ENCODE results near the gene PHLDB3. TPM values are rescaled to one million over a fixed set of nuclear protein-coding genes. Genes with fewer than 3 reads are reported as not detected.
"Not testable (repeated sequence)": the region's sequence is repeated elsewhere in the genome, so short reads cannot be mapped to it uniquely, and the experiment has no call there.

Gene PHLDB3
- polyA plus RNA-seq, 4 donors: 5.7 to 13.7 (median 8.8) TPM

DNA sequence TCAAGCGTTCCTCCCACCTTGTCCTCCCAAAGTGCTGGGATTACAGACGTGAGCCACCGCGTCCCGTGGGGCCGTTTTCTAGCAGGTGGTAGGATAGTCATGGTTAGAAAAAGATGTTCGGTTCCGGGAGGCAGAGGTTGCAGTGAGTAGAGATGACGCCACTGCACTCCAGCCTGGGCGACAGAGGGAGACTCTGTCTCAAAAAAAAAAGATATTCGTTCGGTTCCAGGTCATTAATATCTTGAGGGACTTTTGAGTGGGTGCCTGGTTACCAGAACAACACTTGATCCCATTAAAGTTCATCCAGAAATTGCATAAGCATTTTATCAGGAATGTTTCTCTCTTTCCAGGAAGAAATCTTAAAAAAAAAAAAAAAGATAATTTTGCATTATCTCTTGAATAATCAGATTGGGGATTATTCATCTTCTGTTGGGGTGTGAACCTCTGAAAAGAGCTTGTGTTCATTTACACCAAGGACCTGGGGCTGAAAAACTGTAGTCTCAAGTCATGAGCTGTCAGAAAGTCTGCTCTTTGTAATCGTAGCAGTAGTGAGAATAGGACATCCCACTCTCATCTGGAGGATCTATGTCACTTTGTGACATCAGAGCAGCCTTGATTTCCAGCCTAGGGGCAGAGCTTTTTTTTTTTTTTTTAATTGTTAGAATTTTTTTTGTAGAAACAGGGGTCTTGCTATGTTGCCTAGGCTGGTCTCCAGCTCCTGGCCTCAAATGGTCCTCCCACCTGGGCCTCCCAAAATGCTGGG is 23.5 kb upstream of the PHLDB3 start:
- no peak for DNase-seq (ENCODE audit: low read depth in 4 of 4, low spot score in 3 of 4)

DNA sequence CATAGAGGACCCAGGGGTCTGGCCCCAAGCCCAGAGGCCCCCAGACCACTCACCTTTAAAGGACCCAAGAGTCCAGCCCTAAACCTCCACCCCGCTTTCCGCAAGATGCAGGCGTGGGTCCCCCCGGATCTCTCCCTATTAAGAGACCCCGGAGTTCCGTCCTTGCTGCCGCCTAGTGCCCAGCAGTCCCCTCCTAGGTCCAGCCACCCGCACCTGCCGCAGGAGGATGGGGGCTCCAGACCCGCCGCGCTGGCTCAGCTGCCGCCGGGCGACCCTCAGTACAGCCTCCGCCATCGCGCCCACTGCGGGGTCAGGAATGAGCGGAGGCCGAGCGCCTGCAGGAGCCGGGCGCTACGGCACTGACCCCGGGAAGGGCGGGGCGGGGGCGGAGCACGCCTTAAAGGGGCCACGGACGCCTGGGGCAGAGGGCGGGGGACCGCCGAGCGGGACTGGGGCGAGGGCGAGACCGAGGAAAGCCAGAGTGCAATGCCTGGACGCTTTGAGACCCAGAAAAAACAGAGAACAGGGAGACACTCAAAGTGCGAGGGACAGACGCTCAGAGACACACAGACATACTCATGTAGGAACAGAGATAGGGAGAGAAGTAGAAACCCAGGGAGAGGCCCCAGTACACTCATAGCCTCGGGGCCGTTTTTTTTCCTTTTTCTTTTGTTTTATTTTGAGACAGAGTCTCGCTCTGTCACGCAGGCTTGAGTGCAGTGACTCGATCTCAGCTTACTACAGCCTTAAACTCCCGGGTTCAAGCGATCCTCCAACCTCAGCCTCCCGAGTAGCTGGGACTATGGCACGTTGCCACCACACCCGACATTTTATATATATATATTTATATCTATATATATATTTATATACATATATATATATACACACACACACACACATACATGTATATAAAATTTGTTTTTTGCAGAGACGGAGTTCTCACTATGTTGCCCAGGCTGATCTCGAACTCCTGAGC is 22.6 kb upstream of the PHLDB3 start, which contains the start of gene ETHE1:
ETHE1 (minus strand) TSS at position 318 of the 976 bp plus-strand sequence; CDS start at position 294, 24 bp downstream.
- DNase-seq (ENCODE audit: low read depth in 4 of 4, low spot score in 3 of 4): no peak

DNA sequence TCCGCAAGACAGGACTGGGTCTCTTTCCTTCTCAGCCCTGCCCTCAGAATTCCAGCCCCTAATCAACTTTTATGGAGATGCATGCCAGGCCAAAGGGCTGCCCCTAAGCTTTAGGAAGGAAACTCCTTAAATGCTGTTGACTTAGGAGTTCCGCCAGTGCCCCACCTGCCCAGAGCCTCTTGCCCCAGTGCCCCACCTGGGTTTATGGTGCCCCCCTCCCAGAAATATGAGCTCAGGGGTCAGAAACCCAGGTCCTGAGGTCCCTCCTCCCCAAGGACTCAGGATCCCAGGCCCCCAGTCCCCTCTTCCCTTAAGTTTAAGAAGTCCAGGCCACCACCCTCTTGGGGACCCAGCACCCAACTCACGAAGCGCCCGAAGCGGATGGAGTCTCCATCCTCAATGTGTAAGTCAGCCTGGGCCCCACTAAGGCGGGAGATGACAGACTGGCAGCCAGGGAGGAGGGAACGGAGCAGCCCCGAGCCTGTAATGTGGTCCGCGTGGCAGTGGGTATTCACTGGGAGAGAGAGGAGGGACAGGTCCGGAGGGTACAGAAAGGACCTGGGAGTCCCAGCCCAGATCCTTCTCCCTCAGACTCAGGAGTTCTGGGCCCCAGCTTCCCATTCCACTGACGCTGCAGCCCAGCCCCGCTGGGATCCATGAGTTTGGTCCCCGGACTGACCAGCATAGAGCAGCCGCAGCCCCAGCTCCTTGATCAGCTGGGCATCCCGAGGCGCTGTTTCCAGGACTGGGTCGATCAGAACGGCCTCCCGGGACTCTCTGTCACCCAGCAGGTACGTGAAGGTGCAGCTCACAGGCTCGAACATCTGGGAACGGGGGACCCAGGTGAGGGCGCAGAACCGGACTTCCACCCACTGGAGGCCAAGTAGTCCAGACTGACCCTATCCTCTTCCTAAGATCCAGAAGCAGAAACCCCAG is 21.6 kb upstream of the PHLDB3 start:
- no peak for DNase-seq (ENCODE audit: low read depth in 4 of 4, low spot score in 3 of 4)

DNA sequence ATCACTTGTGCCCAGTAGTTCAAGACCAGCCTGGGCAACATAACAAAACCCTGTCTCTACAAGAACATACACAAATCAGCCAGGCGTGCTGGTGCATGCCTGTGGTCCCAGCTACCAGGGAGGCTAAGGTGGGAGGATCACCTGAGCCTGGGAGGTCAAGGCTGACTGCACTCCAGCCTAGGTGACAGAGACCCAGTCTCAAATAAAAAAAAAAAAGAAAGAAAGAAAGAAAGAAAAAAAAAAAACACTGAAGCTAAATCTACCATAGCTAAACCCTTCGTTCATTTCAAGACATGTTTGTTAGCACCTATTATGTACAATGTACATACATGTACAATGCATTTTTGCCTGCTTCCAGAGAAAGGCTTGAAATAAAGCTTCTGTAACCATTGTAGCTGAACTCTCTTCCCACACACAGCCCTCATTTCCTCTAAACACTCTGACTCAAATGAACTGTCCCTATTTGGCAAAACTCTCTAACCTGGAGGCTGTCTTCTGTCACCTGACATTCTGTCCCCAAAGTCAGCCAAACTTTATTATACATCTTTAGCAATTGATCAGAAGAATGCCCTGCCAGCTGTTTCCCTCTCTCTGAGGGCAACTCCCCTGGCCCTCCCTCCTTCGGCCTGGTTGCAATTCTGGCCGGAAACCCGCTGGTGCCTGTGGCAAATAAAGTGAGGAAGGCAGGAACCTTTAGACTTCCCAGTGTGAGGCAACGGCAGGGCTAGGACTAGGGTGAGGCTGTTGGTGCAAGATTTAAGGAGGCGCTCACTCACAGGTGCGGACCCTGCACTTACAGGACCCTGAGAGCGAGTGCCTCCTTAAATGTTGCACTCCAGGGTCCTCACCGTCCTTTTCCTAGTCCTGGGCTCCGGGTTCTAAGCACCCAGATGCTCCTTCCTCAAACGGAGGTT is 20.6 kb upstream of the PHLDB3 start:
- no peak for DNase-seq (ENCODE audit: low read depth in 4 of 4, low spot score in 3 of 4)

DNA sequence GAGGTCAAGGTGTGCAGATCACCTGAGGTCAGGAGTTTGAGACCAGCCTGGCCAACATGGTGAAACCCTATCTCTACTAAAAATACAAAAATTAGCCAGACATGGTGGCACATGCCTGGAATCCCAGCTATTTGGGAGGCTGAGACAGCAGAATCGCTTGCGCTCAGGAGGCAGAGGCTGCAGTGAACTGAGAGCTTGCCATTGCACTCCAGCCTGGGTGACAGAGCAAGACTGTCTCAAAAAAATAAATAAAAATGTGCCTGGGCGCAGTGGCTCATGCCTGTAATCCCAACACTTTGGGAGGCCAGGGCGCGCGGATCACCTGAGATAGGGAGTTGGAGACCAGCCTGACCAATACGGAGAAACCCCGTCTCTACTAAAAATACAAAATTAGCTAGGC is 19.1 kb upstream of the PHLDB3 start:
- DNase-seq (ENCODE audit: low read depth in 4 of 4, low spot score in 3 of 4): not testable (repeated sequence)

DNA sequence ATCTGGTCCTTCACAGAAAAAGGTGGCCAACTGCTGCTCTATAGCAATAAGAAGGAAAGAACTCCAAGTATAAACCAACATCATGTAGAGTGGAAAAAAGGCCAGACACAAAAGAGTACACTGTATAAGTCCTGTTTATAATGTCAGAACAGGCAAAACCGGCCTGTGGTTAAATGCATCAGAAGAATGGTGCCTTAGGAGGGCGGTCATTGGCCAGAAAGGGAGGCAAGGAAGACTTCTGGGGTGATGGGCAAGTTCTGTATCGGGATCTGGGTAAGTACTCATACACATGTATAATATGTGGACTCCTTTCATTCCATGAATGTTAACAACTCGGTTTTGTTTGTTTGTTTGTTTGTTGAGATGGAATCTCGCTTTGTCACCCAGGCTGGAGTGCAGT is 18.4 kb upstream of the PHLDB3 start:
- DNase-seq (ENCODE audit: low read depth in 4 of 4, low spot score in 3 of 4): no peak

DNA sequence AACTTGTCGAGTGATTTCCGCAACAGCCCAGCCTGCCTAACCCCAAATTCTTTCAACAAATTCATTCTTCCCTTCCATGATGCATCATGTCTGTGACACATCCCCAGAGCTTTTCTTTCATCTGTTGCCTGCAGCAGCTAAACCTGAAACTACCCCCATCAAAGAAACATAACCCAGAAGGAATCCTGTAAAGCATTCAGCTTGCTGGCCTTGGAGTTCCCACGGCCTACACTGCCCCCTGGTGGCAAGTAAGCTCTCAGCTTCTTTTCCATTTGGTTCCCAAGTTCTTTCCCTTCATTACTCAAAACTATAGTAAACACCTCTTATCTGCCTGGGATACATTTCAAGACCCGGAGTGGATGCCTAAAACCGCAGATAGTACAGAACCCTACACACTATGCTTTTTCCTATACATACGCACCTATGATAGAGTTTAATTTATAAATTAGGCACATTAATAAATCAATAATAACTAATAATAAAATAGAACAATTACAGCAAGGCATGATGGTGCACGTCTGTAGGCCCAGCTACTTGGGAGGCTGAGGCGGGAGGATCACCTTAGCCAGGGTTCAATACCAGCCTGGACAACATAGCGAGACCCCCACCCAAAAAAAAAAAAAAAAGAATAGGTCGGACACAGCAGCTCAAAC is 15.0 kb upstream of the PHLDB3 start:
- peak in 2 of 4 donors; percentile 84 to 85 for DNase-seq (ENCODE audit: low read depth in 4 of 4, low spot score in 3 of 4)

DNA sequence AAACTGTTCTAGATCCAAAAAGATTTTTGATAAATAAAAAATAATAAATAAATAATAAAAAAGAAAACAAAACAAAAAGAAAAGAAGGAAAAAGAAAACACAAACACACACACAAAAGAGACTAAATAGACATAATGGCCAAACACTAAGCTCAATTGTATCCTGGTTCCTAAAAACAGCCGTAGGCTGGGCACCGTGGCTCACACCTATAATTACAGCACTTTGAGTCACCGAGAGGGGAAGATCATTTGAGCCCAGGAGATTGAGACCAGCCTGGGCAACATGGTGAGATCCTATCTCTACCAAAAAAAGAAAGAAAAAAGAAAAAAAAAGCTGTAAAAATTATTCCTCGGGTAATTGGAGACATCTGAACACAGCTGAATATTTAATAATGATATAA is 13.5 kb upstream of the PHLDB3 start:
- DNase-seq (ENCODE audit: low read depth in 4 of 4, low spot score in 3 of 4): no peak

DNA sequence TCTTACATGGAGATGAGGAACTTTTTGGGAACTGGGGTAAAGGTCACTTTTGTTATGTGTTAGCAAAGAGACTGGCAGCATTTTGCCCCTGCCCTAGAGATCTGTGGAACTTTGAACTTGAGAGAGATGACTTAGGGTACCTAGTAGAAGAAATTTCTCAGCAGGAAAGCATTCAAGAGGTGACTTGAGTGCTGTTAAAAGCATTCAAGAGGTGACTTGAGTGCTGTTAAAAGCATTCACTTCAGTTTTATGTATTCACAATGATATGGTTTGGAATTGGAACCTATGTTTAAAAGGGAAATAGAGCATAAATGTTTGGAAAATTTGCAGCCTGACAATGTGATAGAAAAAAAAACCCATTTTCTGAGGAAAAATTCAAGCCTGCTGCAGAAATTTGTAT is 7.9 kb upstream of the PHLDB3 start:
- not testable (repeated sequence) for DNase-seq (ENCODE audit: low read depth in 4 of 4, low spot score in 3 of 4)

DNA sequence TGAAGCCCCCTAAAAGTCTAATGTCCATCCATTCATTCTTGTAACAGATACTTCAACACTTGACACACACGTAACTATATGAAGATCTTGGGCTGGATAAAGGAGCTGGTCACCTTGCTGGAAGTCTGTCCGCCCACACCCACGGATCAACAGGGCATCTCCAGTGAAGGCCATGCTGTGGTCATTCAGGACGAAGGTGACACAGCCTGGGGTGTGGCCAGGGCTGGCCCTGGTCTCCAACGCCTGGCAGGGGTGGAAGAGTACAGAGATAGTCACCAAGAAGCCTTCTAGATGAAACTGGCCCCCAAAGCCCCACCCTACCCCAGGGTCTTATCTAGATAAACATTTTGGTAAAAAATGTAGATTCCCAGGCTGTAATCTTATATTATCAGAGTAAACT is 6.8 kb upstream of the PHLDB3 start:
- DNase-seq (ENCODE audit: low read depth in 4 of 4, low spot score in 3 of 4): no peak

DNA sequence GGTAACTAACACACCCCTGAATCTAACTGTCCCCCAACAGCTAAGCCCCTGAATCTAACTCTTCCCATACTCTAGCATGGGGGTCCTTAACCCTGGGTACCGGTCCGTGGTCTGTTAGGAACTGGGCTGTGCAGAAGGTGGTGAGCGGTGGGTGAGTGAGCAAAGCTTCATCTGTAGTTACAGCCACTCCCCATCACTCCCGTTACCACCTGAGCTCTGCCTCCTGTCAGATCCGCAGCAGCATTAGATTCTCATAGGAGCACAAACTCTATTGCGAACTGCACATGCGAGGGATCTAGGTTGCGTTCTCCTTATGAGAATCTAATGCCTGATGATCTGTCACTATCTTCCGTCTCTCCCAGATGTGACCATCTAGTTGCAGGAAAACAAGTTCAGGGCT is 6.2 kb upstream of the PHLDB3 start:
- no peak for DNase-seq (ENCODE audit: low read depth in 4 of 4, low spot score in 3 of 4)

DNA sequence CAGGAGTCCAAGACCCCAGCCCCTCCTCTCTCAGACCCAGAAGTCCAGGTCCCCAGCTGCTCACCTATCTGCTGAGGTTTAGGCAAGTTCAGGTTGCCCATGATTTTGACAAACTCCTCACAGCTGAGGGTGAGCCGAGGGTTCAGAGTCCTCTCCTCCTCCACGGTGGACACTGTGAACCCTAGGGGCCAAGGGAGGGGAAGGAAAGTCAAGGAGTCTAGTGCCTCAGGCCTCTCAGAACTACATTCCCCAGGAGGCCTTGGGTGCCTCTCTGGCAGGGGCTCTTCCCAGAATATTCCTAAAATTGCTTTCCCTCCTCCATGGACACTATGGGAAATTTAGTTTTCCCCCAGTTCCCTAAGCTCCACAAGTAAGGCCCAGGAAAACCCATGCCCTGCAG is 3.3 kb upstream of the PHLDB3 start:
- no peak for DNase-seq (ENCODE audit: low read depth in 4 of 4, low spot score in 3 of 4)

DNA sequence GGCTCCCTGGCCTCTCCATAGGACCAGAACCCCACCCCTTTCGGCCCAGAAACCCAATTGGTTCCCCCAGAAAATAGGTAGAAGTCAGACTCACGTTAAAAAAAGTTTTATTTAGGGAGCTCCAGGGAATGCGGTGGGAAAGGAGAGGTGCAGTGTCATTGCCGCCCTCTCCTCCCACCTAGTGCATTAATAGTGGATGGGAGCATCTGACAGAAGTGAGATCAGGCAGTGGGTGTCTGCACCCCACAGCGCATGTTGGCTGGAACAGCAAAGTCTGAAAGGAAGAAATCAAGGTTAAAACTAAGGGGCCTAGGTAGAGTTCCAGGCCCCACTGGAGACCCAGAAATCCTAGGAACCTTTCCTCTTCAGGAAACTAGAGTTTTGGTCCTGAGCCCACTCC is 2.1 kb upstream of the PHLDB3 start:
- DNase-seq (ENCODE audit: low read depth in 4 of 4, low spot score in 3 of 4): no peak

DNA sequence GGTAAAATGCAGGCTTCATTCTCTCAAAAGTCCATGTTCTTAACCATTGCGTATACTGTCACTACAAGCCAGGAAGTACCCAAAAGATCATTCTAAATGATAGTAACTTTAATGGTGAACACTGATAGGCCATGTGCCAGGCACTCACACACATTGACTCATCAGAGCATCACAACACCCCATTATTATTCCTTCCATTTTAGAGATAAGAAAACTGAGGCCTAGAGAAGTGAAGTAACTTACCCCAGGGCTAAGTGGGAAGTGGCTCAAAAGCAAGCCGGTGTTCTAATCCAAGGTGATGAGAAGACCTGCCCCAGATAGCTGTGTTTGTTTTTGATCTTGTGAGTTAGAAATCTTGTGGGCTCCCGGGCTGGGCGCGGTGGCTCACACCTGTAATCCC is 1.4 kb upstream of the PHLDB3 start:
- DNase-seq (ENCODE audit: low read depth in 4 of 4, low spot score in 3 of 4): no peak

DNA sequence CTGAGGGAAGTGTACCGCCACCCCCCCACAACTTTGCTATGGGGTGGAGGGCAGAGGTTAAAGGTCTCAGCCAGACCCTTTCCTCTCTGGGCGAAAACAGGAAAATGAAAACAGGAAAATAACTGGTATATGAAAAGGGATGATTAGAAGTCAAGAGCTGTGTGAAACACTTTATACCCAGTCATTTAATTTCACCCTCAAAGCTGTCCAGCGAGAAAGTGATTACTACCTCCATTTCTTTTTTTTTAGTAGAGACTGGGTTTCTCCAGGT is 575 bp upstream of the PHLDB3 start:
- DNase-seq (ENCODE audit: low read depth in 4 of 4, low spot score in 3 of 4): no peak

DNA sequence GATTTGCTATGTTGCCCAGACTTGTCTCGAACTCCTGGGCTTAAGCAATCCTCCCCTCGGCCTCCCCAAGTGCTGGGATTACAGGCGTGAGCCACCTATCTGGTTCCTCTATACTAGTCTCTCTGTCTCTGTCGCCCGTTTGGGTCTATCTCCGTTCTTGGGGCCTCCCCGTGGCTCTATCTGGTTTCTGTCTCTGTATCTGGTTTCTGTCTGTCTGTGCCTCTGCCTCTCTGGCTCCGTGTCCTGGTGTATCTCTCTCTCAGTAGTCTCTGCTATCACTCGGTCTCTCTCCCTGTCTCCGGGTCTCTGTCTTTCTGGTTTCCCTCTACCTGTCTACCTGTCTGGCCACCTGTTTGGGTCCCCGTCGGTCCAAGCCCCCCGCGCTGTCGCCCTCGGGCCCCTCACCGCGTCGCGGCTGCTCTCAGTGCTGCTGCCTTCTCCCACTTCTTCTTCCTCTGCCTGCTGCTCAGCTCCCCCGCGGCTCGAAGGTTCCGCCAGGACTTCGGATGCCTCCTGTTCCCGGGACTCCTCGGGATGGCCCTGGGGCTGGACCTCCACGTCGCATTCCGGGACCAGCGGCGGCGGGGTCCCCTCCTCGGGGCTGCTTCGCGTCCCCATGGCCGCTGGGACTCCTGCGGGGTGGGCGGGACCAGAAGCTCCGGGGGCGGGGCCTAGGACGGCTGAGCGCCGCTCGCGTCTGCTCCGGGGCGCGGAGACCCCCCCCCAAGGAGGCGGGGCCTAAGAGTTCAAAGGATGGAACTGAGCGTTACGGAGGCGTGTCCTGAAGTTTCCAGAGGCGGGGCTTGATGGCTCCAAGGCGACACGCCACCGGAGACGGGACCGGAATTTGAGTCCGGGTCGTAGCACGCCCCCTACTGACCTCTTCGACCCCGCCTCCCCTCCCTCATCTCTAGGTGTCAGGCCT is 783 bp downstream of the PHLDB3 start:
- peak; percentile 88 to 92 (median 89) for DNase-seq (ENCODE audit: low read depth in 4 of 4, low spot score in 3 of 4)

DNA sequence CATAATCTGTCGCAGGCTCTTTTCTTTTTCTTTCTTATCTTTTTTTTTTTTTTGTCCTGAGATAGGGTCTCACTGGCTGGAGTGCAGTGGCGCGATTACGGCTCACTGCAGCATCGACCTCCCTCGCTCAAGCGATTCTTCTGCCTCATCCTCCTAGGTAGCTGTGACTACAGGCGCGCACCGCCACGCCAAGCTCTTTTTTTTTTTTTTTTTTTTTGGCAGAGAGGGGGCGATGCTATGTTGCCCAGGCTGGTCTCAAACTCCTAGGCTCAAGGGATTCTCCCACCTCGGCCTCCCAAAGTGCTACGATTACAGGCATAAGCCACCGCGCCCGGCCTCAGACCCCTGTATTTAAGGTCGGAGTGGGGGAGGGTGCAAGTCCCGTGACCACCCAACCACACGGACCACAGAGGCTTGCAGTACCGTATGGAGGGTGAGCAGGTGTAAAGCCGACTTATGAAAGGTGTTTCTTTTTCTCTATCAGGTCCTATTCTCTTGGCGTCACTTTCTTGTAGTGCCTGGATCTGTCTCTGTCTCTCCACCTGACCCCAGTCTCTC is 2.0 kb downstream of the PHLDB3 start:
- DNase-seq (ENCODE audit: low read depth in 4 of 4, low spot score in 3 of 4): no peak
